Fibroblast of gingiva (primary cell): ENCODE measurements around the gene PPP1R27.

Experiments
- DNase-seq: peaks from one replicate; pipeline ENCODE4 v3.0.0-alpha.2; 2011; ENCODE audit warnings: low read depth

PPP1R27 gene

GRCh38 chr17:81821147-81821546 lies 13.7 kb downstream of the PPP1R27 start:
- no peak for DNase-seq

DNA sequence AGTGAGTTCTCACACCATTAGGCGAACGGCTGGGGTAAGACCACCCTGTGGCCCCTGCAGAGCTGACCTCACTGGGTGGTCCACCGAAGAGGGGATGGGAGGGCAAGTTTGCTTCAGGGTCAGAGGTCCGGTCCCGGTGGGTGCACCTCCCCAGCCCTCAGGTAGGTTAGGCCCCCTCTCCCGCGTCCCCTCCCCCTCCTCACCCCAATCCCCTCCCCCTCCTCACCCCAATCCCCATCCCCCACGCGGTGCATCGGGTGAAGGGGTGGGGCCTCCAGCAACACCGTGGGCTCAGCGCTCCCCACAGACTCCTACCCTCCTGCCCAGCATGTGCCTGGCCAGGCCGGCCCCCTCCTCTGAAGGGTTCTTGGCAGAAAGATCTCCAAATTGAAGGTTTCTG lies 15.1 kb downstream of the PPP1R27 start:
- no peak for DNase-seq

DNA sequence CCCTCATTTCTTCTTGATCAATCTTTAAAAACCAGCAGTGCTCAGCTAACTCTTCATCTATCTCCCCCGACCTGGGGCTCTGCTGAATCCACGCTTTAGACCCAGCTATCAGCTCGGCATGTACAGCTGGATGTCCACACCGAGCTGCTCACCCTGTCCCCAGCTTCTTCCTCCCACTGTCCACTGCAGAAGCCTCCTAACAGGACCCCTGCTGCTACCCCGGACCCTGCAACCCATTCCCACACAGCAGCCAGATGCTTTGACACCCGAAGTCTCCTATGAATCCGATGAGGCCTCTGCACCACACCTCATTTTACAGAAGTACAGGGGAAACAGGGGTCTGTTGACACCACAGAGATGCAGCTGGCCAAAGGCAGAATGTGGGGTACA lies 17.1 kb downstream of the PPP1R27 start:
- DNase-seq, result no peak

DNA sequence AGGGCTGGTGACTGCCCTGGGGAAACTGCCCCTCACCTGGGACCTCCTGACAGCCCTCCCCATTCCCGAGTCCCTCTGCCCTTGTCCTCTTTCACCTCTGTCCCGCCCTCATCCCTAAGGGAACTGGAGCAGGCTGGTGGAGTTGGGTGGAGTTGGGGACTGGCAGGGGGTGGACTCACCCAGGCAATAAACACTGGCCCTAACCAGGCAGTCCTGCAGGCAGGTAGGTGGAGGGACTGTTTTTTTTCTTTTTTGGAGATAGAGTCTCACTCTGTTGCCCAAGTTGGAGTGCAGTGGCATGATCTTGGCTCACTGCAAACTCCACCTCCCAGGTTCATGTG lies 19.2 kb downstream of the PPP1R27 start:
- DNase-seq, result no peak

DNA sequence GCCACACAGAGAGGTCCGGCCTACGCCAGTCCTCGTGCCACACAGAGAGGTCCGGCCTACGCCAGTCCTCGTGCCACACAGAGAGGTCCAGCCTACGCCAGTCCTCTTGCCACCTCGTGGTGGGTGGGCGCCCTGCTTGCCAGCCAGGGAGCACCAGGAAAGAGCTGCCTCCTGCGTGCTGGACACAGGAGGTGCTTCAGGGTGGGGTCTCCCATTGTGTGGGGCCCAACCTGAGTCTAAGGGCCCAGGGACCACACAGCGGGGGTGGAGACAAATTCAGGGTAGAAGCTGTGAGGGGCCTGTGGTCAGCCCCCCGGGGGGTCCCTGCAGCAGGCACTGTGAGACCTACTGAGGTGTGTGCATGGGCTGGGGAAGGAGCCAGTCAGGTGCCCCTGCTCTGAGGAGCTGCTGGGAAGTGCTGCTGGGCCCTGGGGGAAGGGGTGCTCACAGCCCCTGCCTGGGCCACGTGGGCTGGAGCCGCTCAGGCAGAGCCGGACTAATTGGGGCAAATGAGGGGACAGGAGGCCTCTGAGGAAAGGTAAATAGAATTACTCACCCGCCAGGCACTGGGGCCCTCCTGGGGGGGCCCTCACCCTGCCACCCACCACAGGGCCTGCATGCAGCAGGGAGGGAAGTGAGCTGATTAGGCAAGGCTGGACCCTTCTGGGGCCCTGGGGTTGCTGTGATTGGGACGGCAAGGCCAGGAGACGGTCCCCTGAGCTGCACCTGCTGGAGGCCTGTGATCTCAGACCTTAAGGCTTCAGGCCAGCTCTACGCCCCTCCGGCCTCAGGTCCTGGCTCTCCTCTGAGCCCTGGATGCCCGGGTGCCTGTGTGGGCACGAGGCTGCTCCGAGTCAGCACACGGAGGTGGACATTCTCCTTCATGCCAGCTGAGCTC lies 19.9 kb downstream of the PPP1R27 start:
- DNase-seq, result no peak

- DNase-seq, result no peak
These were observed 20.8 kb downstream of the PPP1R27 start for GRCh38 chr17:81813861-81814683.

DNA sequence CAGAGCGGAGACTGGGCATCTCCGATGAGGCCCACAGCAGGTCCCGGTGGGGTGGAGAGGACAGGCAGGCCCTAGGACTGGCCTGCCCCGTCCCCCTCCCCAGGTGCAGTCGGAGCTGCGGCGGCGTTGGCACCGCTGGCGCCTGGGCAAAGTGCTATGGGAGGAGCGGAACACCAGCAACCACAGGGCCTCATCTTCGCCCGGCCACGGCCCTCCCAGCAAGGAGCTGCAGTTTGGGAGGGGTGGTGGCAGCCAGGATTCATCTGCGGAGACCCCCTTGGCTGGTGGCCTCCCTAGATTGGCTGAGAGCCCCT lies 21.5 kb downstream of the PPP1R27 start:
- DNase-seq, result no peak

- no peak for DNase-seq
These were observed 22.1 kb downstream of the PPP1R27 start for GRCh38 chr17:81812571-81813370.

DNA sequence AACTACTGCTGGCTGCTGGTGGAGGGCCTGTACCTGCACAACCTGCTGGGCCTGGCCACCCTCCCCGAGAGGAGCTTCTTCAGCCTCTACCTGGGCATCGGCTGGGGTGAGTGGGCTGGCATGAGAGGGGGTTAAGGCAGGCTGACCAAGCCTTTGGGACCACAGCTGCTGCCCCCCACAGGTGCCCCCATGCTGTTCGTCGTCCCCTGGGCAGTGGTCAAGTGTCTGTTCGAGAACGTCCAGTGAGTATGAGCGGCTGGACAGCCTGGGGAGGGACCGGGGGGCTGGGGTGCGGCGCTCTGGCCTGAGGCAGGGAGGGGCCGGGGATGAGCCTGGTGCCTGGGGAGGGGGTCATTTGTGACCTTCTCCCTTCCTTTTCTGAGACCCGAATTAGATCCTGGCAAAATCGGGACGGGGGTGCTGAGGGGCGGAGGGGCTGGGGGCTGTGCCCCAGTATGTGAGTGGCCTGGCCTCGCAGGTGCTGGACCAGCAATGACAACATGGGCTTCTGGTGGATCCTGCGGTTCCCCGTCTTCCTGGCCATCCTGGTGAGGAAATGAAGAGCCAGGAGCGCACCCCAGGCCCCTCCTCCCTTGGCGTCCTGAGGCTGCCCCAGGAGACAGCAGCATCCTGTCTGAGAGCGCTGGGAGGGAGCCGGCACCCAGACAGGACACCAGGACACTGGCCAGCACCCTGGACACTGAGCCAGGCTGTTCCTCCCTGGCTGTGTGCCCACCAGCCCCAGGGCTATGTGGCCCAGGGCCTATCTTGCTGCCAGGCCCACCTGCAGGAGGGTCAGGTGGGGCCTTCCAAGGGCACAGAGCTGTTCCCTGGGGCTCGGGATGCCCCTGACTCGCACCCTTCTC lies 22.9 kb downstream of the PPP1R27 start:
- DNase-seq, result no peak

DNA sequence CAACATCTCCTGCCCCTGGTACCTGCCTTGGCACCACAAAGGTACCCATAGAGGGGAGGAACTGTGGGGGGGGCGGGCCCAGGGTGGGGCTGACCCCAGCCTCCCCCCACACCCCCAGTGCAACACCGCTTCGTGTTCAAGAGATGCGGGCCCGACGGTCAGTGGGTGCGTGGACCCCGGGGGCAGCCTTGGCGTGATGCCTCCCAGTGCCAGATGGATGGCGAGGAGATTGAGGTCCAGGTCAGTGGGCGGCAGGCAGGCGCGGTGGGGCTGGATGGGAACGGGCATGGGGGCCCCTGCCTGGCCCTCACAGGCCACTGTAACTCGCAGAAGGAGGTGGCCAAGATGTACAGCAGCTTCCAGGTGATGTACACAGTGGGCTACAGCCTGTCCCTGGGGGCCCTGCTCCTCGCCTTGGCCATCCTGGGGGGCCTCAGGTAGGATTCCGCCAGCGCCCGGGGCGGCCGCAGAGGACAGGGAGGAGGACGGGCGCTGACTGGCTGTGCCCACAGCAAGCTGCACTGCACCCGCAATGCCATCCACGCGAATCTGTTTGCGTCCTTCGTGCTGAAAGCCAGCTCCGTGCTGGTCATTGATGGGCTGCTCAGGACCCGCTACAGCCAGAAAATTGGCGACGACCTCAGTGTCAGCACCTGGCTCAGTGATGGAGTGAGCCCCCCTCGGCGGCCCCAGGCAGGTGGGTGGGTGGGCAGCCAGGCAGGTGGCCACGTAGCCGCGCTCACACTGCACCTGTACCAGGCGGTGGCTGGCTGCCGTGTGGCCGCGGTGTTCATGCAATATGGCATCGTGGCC lies 23.8 kb downstream of the PPP1R27 start:
- DNase-seq, result no peak

GRCh38 chr17:81810476-81810875 lies 24.4 kb downstream of the PPP1R27 start:
- DNase-seq, result no peak

- no peak for DNase-seq
These were observed 25.3 kb downstream of the PPP1R27 start for GRCh38 chr17:81809556-81809998.

DNA sequence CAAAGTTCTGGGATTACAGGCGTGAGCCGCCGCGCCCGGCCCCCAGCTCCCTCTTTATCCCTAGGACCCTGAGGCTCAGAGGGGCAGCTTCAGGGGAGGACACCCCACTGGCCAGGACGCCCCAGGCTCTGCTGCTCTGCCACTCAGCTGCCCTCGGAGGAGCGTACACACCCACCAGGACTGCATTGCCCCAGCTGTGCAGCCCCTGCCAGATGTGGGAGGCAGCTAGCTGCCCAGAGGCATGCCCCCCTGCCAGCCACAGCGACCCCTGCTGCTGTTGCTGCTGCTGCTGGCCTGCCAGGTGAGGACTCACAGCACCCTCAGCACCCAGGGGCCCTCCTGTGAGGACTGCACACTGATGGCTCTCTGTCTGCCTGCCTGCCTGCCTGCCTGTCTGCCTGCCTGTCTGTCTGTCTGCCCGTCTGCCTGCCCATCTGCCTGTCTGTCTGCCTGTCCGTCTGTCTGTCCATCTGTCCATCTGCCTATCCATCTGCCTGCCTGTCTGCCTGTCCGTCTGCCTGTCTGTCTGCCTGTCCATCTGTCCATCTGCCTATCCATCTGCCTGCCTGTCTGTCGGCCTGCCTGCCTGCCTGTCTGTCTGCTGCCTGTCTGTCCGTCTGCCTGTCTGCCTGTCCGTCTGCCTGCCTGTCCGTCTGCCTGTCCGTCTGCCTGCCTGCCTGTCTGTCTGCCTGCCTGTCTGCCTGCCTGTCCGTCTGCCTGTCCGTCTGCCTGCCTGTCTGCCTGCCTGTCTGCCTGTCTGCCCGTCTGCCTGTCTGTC lies 25.9 kb downstream of the PPP1R27 start:
- DNase-seq, result no peak

GRCh38 chr17:81807839-81808238 lies 27.0 kb downstream of the PPP1R27 start:
- no peak for DNase-seq

GRCh38 chr17:81807210-81807719 lies 27.6 kb downstream of the PPP1R27 start:
- no peak for DNase-seq

GRCh38 chr17:81806461-81807209 lies 28.2 kb downstream of the PPP1R27 start:
- no peak for DNase-seq

GRCh38 chr17:81805707-81806460 lies 29.0 kb downstream of the PPP1R27 start:
- DNase-seq, result no peak
